K562 (cell line): Measurements from ENCODE around the gene NFXL1. TPM values are rescaled to one million over a fixed set of nuclear protein-coding genes. Genes with fewer than 3 reads are reported as not detected.
A peak's percentile ranks its signal among the peaks of the same experiment; 100 is the strongest.

Experiments
- ATAC-seq: fragments of 200-7000 bp; cut with Tn5 transposase; 3 replicates; pipeline ENCODE4 v1.9.1; 2020; ENCODE audit warnings: moderate library complexity
- BruUV-seq: library from RNA; stranded (reverse); fragments of 400-500 nt; replicated peaks from 2 replicates; lab custom pipeline; 2021; lab: Mats Ljungman, UMichigan
- CTCF ChIA-PET: fragments of 300-600 bp; formaldehyde crosslinking; extraction: SDS; loops from one replicate; lab custom pipeline; 2021; ENCODE audit warnings: low intra/inter-chr PET ratio; lab: Yijun Ruan, JAX
- POLR2A ChIA-PET: fragments of 300-600, 350-650 bp; sonication (Branson Sonifier 250); formaldehyde crosslinking; extraction: SDS; loops from one replicate; lab custom pipeline; 2021; ENCODE audit warnings: antibody characterized with exemption, inconsistent platforms; lab: Yijun Ruan, JAX
- DNase-seq, 4 experiments: peaks; one replicate each; pipeline versions ENCODE4 v3.0.0 to v3.0.0-alpha.2; 2011 to 2018; ENCODE audit warnings: low spot score in 3 of 4, mixed read lengths in 3 of 4; ENCODE audit errors: extremely low read depth in 1 of 4
- FAIRE-seq: peaks from 2 replicates; lab custom pipeline; 2011; peaks lifted over from hg19 to GRCh38; lab: Jason Lieb, UNC
- H2AFZ ChIP-seq: 2 replicates; pipeline ENCODE4 v1.6.0; 2011; ENCODE audit warnings: low read depth, low read length, control low read depth, inconsistent platforms
- H3K27ac ChIP-seq: fragments of 200-600 bp; 3 replicates; pipeline ENCODE4 v1.8.0; 2011; ENCODE audit warnings: low read depth, mild to moderate bottlenecking, control low read depth, inconsistent platforms, low read length, moderate library complexity, mixed read lengths; ENCODE audit errors: extremely low read depth
- H3K27me3 ChIP-seq, 2 experiments: fragments of 300-600 bp in 1 of 2; 2 replicates in 1 of 2; 3 replicates in 1 of 2; pipeline versions ENCODE4 v1.6.0 to v1.8.0; 2011; ENCODE audit warnings: inconsistent platforms in 2 of 2, low read length in 2 of 2, mild to moderate bottlenecking in 1 of 2, mixed read lengths in 1 of 2, moderate library complexity in 1 of 2; ENCODE audit not compliant: control insufficient read depth in 2 of 2, insufficient read depth in 2 of 2
- H3K36me3 ChIP-seq: fragments of 300-600 bp; 3 replicates; pipeline ENCODE4 v1.8.0; 2011; ENCODE audit warnings: mild to moderate bottlenecking, low read length, inconsistent platforms; ENCODE audit not compliant: control insufficient read depth, insufficient read depth
- H3K4me1 ChIP-seq, 2 experiments: fragments of 200-600 bp in 1 of 2; replicated peaks in 1 of 2; 2 replicates in 1 of 2; 3 replicates in 1 of 2; pipeline versions ENCODE4 v1.5.1 to v1.8.0; 2011; ENCODE audit warnings: inconsistent platforms in 2 of 2, low read length in 2 of 2, mild to moderate bottlenecking in 1 of 2, mixed read lengths in 1 of 2, moderate library complexity in 1 of 2; ENCODE audit not compliant: control insufficient read depth in 2 of 2, insufficient read depth in 2 of 2
- H3K4me2 ChIP-seq: 2 replicates; pipeline ENCODE4 v1.6.1; 2011; ENCODE audit warnings: low read length, control low read depth, inconsistent platforms, mixed read lengths; ENCODE audit not compliant: insufficient read depth
- H3K4me3 ChIP-seq: fragments of 200-600 bp; sonication (generic), shearing (Covaris generic); 2 replicates; pipeline ENCODE4 v1.5.1; 2016; ENCODE audit warnings: control low read depth, inconsistent platforms
- H3K79me2 ChIP-seq: fragments of 200-600 bp; 3 replicates; pipeline ENCODE4 v1.8.0; 2011; ENCODE audit warnings: low read length, inconsistent platforms; ENCODE audit not compliant: control insufficient read depth, insufficient read depth
- H3K9ac ChIP-seq, 2 experiments: 2 replicates each; pipeline versions ENCODE4 v1.6.0 to v1.6.1; 2011; ENCODE audit warnings: low read depth in 2 of 2, low read length in 2 of 2, control low read depth in 1 of 2, inconsistent platforms in 1 of 2, mild to moderate bottlenecking in 1 of 2, mixed read lengths in 1 of 2; ENCODE audit not compliant: insufficient read depth in 1 of 2
- H3K9me1 ChIP-seq: one replicate; pipeline ENCODE4 v1.6.0; 2011; ENCODE audit warnings: inconsistent platforms, mild to moderate bottlenecking, low read length, moderate library complexity; ENCODE audit not compliant: control insufficient read depth, insufficient read depth
- H3K9me3 ChIP-seq: replicated peaks from 2 replicates; pipeline ENCODE4 v1.5.1; 2011; ENCODE audit warnings: low read depth, low read length, inconsistent platforms; ENCODE audit not compliant: control insufficient read depth, insufficient read depth
- H4K20me1 ChIP-seq: replicated peaks from 2 replicates; pipeline ENCODE4 v1.6.1; 2011; ENCODE audit warnings: low read length, inconsistent platforms, mixed read lengths; ENCODE audit not compliant: control insufficient read depth, insufficient read depth
- ETV5 ChIP-seq: sonication (generic); formaldehyde crosslinking; IDR thresholded peaks from 2 replicates; pipeline ENCODE4 v1.4.0; 2020; ENCODE audit warnings: low read depth, mild to moderate bottlenecking, missing genetic modification reagents
- HDGF ChIP-seq: fragments of 450-650 bp; IDR thresholded peaks from 2 replicates; pipeline ENCODE4 v1.6.1; 2016
- KLF1 ChIP-seq: fragments of 450-650 bp; IDR thresholded peaks from 2 replicates; pipeline ENCODE4 v1.6.1; 2016; ENCODE audit warnings: missing genetic modification characterization, missing compliant biosample characterization
- LCOR ChIP-seq: sonication (generic); formaldehyde crosslinking; IDR thresholded peaks from 2 replicates; pipeline ENCODE4 v1.8.0; 2022; ENCODE audit warnings: mild to moderate bottlenecking, missing genetic modification reagents
- MAFF ChIP-seq: IDR thresholded peaks from 2 replicates; pipeline ENCODE4 v1.6.1; 2012; ENCODE audit warnings: low read length, improper control_type of control experiment
- NFYB ChIP-seq: IDR thresholded peaks from 2 replicates; pipeline ENCODE4 v1.6.1; 2011; ENCODE audit warnings: mild to moderate bottlenecking, moderate library complexity; ENCODE audit not compliant: insufficient read length; ENCODE audit errors: extremely low read depth
- POLR2AphosphoS5 ChIP-seq: IDR thresholded peaks from 2 replicates; pipeline ENCODE4 v1.6.1; 2011; ENCODE audit warnings: mild to moderate bottlenecking, low read depth, low read length, moderate library complexity; ENCODE audit not compliant: control insufficient read depth, insufficient read depth
- RBM25 ChIP-seq: fragments of 200-400 bp; formaldehyde crosslinking; IDR thresholded peaks from 2 replicates; pipeline ENCODE4 v1.6.1; 2018; ENCODE audit warnings: low read length, low read depth, moderate library complexity; ENCODE audit not compliant: severe bottlenecking
- SETDB1 ChIP-seq: IDR thresholded peaks from one replicate; pipeline ENCODE4 v1.6.1; 2012; ENCODE audit warnings: low read length, control low read depth, inconsistent platforms
- ZNF212 ChIP-seq: fragments of 450-650 bp; formaldehyde crosslinking; IDR thresholded peaks from 2 replicates; pipeline ENCODE4 v1.4.0; 2020; ENCODE audit warnings: mild to moderate bottlenecking
- ZNF239 ChIP-seq: fragments of 250-450 bp; sonication (Bioruptor Pico); IDR thresholded peaks from 2 replicates; pipeline ENCODE4 v1.4.0; 2020; ENCODE audit warnings: mild to moderate bottlenecking
- ZNF41 ChIP-seq: fragments of 250-450 bp; sonication (Bioruptor Pico); conservative IDR thresholded peaks from 2 replicates; pipeline ENCODE4 v1.4.0; 2020; ENCODE audit warnings: mild to moderate bottlenecking
- ZNF445 ChIP-seq: fragments of 250-450 bp; sonication (Bioruptor Pico); IDR thresholded peaks from 2 replicates; pipeline ENCODE4 v1.4.0; 2020; ENCODE audit warnings: low read depth, mild to moderate bottlenecking, moderate library complexity
- ZNF76 ChIP-seq: fragments of 250-450 bp; sonication (Bioruptor Pico); IDR thresholded peaks from 2 replicates; pipeline ENCODE4 v1.4.0; 2020; ENCODE audit warnings: mild to moderate bottlenecking, moderate library complexity, borderline replicate concordance
- WGBS: fragments of 100-300 bp; shearing (Covaris generic); methylation state at CpG from one replicate; pipeline ENCODE4 v1.1.6; 2016; ENCODE audit warnings: low coverage, mixed read lengths; ENCODE audit not compliant: insufficient coverage; ENCODE audit errors: missing lambda C conversion rate; 5-methylcytosine and 5-hydroxymethylcytosine counted together
- in situ Hi-C: fragments of 300-500 bp; cut with MboI; formaldehyde crosslinking; loops from 4 replicates; pipeline ENCODE4 v1.15.0; 2018; ENCODE audit warnings: inconsistent platforms, mixed read lengths
- intact Hi-C: fragments of 100-400 bp; cut with micrococcal nuclease; formaldehyde crosslinking; loops from 2 replicates; pipeline ENCODE4 v1.14.2; 2022
- polyA plus RNA-seq, 8 experiments: library from polyadenylated mRNA; depleted of rRNA in 4 of 8; stranded (reverse) in 5 of 8; unstranded in 3 of 8; fragments of >200 nt; fragmentation: Nextera tagmentation in 2 of 8; fragmentation: Illumina TruSeq in 1 of 8; extraction: Ambion mirVana in 2 of 8; extraction: Trizol in 1 of 8; gene quantifications; 2 replicates each; pipeline versions ENCODE4 v1.2.1 to v1.2.3, GENCODE V29; 2011 to 2014; ENCODE audit warnings: inconsistent platforms in 1 of 8, missing spikeins in 1 of 8
- total RNA-seq, 7 experiments: library from RNA; depleted of rRNA in 6 of 7; stranded (reverse); fragments of >200 nt in 6 of 7; fragmentation: Illumina TruSeq in 2 of 7; extraction: Trizol in 2 of 7; gene quantifications; 2 replicates each; pipeline versions ENCODE4 v1.2.1 to v1.2.3, GENCODE V29; 2011 to 2021; ENCODE audit warnings: low replicate concordance in 1 of 7
- TF ChIP-seq, protein P1 (sequence below): fragments of 450-650 bp; conservative IDR thresholded peaks from 2 replicates; pipeline ENCODE4 v1.6.1; 2016; ENCODE audit warnings: missing genetic modification characterization, low read depth, mild to moderate bottlenecking, control low read depth, missing compliant biosample characterization

The NFXL1 gene
- total and polyA plus RNA-seq, 9 of the 15 experiments (the other 6 are each of a cell fraction or from before 2014, with no cell fraction given): 7.5 to 27.0 (median 10.6) TPM

DNA sequence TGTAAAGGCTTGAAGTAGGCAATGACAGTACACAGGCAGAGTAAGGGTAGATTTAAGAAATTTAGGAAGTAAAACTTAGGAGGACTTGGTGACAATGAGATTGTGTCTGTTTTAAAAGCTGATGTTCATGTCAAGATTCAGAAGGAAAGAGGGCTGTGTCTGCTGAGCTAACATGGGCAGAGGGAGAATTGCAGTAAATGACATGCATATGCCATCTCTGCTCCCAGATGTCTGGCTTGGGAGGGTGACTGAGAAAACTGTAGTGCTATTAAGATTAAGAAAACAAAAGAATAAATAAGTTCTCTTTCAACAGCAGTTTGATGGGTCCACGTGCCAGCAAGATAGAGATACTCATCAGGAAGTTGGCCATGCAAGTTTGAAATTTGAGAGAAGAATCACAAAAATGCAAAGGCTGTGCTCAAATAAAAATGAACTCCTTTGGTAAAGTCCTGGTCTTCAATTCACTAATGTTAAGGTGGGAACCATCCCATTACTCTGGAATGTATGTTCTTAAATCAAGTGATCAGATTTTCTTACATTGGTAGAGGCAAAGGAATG, 7.2 kb downstream of the NFXL1 start:
- H3K4me3 ChIP-seq: no peak overlapping the region
- POLR2A ChIA-PET: interaction anchor here (1.1 kb wide), 1 partner anchor 9 kb away, joined by 3 read pairs; no protein-coding TSS in a partner anchor
- DNase-seq: no peak
- BruUV-seq: no TSS peak
- H3K36me3 ChIP-seq: peaks cover 80% of the 10 kb centered on the region
- no peaks in the 10 kb centered on the region for H3K9me1 ChIP-seq
- peaks cover 15% of the 10 kb centered on the region for H3K79me2 ChIP-seq
- no peaks in the 10 kb centered on the region for H3K9me3 ChIP-seq
- WGBS: 32% methylated on average over 1 of the region's 1 CpG
- H4K20me1 ChIP-seq: no peaks in the 10 kb centered on the region
- H3K9ac ChIP-seq: no peak overlapping the region
- no peak overlapping the region for H2AFZ ChIP-seq
- no peaks in the 10 kb centered on the region for H3K27me3 ChIP-seq
- FAIRE-seq: peak; percentile 32
- no peak overlapping the region for H3K27ac ChIP-seq
- ATAC-seq: no peak
- CTCF ChIA-PET: no interaction called here
- in situ Hi-C loops (no loop called here), intact Hi-C loops (no loop called here)
- H3K4me2 ChIP-seq: no peak overlapping the region
- H3K4me1 ChIP-seq: no peaks in the 10 kb centered on the region
- TF ChIP-seq HDGF (no peak), ETV5 (CRISPR knock-in tag) (no peak), ZNF76 (CRISPR knock-in tag) (no peak), MAFF (no peak), NFYB (no peak), RBM25 (no peak), LCOR (CRISPR knock-in tag) (no peak), ZNF445 (CRISPR knock-in tag) (no peak), POLR2AphosphoS5 (no peak), ZNF41 (CRISPR knock-in tag) (no peak), SETDB1 (no peak), ZNF212 (CRISPR knock-in tag) (no peak), ZNF239 (CRISPR knock-in tag) (no peak), KLF1 (tag) (no peak)
- TF ChIP-seq, protein P1, sequence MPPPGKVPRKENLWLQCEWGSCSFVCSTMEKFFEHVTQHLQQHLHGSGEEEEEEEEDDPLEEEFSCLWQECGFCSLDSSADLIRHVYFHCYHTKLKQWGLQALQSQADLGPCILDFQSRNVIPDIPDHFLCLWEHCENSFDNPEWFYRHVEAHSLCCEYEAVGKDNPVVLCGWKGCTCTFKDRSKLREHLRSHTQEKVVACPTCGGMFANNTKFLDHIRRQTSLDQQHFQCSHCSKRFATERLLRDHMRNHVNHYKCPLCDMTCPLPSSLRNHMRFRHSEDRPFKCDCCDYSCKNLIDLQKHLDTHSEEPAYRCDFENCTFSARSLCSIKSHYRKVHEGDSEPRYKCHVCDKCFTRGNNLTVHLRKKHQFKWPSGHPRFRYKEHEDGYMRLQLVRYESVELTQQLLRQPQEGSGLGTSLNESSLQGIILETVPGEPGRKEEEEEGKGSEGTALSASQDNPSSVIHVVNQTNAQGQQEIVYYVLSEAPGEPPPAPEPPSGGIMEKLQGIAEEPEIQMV: no peak
